GM18519 (cell line): ENCODE results near the gene ESRRG.
A peak's percentile ranks its signal among the peaks of the same experiment; 100 is the strongest.
"Not testable (repeated sequence)": the region's sequence is repeated elsewhere in the genome, so short reads cannot be mapped to it uniquely, and the experiment has no call there.

Experiments
- ATAC-seq: cut with Tn5 transposase; IDR thresholded peaks from one replicate; pipeline ENCODE4 v1.9.1; 2021; ENCODE audit warnings: mild to moderate bottlenecking, moderate library complexity; ENCODE audit not compliant: unreplicated experiment, low FRiP score

ESRRG gene

DNA sequence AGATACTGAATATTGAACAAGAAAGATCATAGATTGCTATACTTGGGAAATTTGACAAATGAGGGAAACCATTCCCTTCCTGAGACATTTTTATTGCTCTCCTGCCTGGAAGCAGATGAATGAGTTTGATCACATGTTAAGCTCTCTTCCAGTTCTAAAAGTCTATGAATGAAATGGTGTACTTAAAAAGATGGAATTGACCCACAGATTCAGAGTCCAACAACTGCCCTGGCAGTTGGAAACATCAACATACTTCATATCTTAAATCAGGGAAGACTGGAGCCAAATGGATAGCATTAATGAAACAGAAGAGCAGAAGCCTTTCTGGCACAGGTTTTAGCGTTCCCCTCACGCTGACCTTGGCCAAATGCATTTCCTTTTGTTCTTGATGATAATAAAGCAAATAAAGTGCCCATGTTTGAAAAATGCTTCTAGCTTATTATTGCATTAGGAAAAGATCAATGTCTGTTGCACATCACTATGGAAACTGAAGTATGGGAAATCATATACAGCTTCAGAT lies 142.6 kb downstream of the ESRRG start:
- ATAC-seq = no peak

DNA sequence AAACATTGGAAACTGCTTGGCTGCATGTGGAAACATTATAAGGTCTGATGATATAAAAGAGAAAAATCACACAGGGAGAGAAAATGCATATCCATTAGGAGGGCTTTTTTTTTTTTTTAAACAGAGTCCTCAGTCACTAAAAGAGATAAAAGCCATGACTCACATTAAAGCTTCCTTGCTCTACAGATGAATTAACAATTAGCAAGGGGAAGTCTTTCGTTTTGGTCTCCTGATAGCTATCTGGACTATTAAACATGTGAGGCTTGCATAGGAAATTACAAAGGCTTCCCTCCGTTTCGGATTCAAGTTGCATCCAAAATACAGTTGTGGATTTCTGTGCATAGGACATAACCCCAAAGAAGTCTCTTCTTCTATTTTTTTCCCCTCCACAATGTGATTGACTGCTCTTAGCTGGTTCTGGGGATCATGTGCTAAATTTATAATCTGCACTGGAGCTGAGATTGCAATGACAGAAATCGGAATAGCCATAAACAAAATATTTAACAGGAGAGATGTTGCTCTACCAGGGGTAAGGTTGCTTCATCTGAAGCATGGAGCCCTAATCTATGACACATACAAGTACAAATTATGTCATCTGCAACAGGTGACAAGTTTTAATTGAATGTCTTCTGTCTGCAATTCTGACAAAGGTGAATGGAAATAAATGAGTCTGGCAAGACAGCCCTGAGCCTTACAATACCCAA lies 146.8 kb downstream of the ESRRG start:
- no peak for ATAC-seq

DNA sequence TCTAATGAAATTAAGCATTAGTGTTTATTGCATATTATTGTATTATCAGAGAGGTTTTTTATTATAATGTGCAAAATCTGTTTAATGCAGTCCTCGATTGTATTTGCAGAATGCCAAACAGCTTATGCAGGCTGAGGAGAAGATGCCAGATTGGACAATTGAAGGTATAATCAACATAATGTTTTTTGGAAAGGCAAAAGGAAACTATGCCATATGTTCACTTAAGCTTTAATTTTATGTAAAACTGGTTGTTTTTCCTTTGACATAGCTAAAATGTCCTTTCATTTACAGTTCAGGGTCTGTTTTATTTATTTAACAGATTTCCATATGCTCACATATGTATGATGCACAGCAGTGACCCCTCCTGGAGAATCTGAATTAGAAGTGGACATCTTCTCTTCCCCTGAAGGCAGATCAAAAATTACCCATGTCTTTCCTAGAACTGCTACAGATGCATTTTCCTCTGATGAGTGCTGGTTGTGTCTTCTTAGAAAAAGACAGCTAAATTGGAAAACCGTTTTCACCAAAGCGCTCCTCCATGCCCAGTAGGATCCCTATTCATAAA lies 156.5 kb downstream of the ESRRG start:
- ATAC-seq = no peak

DNA sequence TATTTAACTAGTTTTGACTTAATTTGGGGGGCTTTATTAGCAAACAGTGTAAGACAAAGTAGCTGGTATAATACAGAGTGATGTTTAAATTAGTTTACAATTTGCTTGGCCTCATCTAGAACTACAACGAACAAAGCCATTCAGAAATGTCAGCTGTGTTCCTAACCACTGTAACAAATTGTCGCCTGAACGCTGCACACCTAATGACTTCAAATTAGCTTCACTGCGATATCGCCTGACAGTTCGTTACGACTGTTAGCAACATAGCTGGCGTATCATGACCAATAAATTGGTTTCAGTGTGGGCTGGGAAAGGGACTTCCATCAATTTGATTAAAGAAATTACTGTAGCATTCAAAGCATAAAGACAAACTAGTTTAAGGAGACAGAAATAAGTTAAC lies 160.1 kb downstream of the ESRRG start:
- no peak for ATAC-seq

DNA sequence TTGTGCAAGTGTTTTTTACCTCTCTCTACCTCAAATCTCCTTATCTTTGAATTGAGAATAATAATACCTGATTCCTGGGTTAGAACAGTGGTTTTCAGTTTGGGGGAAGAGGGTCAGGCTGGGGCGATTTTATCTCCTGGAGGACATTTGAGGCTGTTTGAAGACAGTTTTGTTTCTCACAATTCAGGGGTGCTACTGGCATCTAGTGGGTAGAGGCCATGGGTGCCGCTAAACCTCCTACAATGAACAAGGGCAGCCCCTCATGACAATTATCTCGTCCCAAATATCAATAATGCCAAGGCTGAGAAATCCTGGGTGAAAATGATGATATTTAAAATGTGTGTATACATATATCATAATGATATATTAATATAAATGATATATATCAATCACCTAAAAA lies 160.8 kb downstream of the ESRRG start:
- ATAC-seq = no peak

DNA sequence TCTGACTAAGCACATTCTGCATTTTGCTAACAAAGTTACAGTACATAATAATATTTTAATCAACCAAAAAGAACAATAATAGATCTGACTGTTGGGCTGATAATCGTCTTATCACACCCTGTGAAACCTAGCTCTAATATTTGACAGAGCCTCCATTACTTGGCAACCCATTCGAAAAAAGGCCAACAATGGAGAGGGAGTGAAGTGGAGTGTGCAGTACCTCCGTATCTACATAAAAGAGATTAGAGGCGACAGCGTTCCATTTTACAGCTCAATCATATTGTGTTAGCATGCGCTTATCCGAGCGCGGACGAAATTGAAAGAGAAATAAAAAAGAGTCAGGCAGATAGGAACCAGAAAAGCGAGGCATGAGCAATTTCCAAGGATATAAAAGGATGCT lies 162.7 kb downstream of the ESRRG start:
- no peak for ATAC-seq

GRCh38 chr1:216559359-216559758 lies 163.9 kb downstream of the ESRRG start:
- ATAC-seq = no peak

GRCh38 chr1:216555653-216556052 lies 167.6 kb downstream of the ESRRG start:
- ATAC-seq = no peak

GRCh38 chr1:216554934-216555333 lies 168.3 kb downstream of the ESRRG start:
- no peak for ATAC-seq

DNA sequence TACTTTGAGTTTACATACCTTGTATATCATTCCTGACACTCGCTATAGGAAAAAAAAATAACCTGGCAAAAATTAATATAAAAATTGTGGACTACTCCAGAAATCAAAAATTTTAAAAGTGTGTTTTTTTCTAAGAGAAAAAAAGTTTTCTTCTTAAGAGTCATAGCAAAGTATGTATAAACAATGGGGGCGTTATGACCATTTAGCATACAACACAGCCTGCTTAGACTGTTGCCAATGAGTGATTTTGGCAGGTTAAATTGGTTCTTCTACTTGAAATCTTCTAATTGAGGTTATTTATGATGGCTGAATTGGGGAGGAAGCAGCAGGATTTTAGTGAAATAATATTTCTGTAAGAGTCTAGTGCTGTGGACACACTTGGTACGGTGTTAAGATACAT lies 169.5 kb downstream of the ESRRG start:
- ATAC-seq = no peak

DNA sequence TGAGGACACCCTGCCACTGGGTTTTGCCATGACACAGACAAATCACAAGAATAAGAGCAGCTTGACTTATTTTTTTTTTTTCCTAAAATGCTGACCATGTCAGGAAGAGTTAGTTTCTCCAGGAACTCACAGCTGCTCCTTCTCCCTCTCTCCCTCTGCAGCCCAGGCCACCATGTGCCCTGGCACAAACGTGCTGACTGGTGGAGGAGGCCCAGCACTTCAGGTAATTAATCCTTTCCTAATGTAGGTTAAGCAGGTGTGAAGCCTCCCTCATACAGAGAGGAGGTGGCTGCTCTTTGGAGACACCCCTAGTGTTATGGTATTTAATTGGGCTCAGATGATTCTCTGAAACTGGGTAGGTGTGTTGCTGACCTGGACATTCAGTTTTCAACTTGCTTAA lies 170.2 kb downstream of the ESRRG start:
- ATAC-seq = no peak

GRCh38 chr1:216549796-216550195 lies 173.4 kb downstream of the ESRRG start:
- no peak for ATAC-seq

- ATAC-seq = no peak
Observed at GRCh38 chr1:216542741-216543140, 180.5 kb downstream of the ESRRG start.

DNA sequence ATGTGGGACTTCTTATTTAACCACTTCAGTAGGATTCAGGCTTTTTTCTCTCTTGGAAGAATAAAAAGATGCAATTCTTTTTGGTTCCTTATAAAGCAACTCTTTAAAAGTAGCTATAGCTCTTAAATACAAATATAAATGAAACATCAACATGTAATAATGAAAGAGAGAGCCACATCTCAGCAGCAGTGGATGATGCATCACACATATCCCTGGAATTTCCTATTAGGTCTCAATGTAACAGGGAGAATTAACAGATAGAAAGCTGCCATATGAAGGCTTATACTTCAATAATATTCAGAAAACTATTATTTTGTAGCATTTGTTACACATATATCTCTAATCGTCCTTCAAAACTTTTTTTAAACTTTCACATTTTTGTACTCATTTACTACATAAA lies 181.0 kb downstream of the ESRRG start:
- no peak for ATAC-seq

GRCh38 chr1:216535751-216536150 lies 187.5 kb downstream of the ESRRG start:
- no peak for ATAC-seq

DNA sequence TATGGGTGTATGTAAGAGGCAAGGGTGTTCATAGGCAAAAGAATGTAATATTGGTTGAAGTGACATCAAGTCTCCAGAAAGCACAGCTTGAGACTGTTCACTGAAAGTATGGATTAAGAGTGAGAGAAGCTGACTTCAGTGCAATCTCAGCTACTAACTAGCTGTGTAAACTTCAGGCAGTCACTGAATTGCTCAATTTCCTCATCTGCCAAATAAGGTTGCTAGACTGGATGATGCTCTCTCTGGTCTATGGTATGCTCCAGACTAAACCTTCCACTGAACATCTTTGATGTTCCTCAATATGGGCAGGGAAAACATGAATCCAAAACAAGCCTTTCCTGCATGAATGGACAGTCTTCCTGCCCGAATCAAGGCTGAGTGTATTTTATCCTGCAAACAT lies 188.2 kb downstream of the ESRRG start:
- no peak for ATAC-seq

GRCh38 chr1:216533776-216534175 lies 189.5 kb downstream of the ESRRG start:
- no peak for ATAC-seq

DNA sequence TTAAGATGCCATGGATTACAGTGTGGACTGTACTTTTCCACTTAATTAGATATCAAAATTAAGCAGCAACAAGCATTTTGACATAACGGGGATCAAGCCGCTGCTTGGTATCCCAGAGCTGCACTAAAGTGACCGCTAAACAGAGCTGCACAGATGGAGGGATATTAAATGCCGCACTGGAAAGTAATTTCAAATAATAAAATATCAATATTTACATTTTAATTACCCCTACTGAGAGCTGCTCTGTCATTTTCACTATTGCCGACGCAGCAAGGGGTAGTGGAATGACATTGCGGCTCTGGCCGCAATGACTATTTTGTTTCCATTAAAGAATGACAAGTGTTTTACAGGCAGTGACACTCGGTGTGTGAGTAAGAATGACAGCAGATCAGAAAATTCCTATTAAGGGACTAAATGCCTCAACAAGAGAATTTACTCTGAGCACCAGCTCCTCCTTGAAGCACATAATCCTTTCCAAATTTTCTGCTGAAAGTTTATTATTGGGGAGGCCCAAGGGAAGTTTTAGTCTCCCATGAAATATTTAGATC lies 190.9 kb downstream of the ESRRG start:
- no peak for ATAC-seq

- no peak for ATAC-seq
Observed at GRCh38 chr1:216531263-216532239, 191.7 kb downstream of the ESRRG start.

- not testable (repeated sequence) for ATAC-seq
Observed at GRCh38 chr1:216529851-216530250, 193.4 kb downstream of the ESRRG start.

- ATAC-seq = peak; percentile 92
Observed at GRCh38 chr1:216528816-216529215, 194.4 kb downstream of the ESRRG start.
